ENCODE results near the gene KAT2A. TPM values are rescaled to one million over a fixed set of nuclear protein-coding genes. Genes with fewer than 3 reads are reported as not detected.

KAT2A gene
- total RNA-seq, 1 experiment from 2014 or later, result 44.8 TPM

GRCh38 chr17:42065201-42065600 is 56.0 kb downstream of the KAT2A start:
- Mint-ChIP-seq H3K27me3 (ENCODE audit: low read depth) (no peaks in the 10 kb centered on the region; the same call in 1 of the 2 replicates), H3K9me3 (no peaks in the 10 kb centered on the region), H3K27ac (no peak overlapping the region), H3K4me1 (peaks cover 22% of the 10 kb centered on the region), H3K4me3 (no peak overlapping the region), H3K36me3 (no peaks in the 10 kb centered on the region)
- ChIA-PET CTCF (interaction anchor here (0.5 to 5.2 kb wide), 8 partner anchors 11 to 88 kb away, joined by 3 to 49 read pairs (median 6); partner anchors contain the start of genes HSPB9, KAT2A and ZNF385C), POLR2A (interaction anchor here (1.1 kb wide), 1 partner anchor 48 kb away, joined by 3 read pairs; the partner anchor contains the start of gene DNAJC7)
- DNase-seq (ENCODE audit: low spot score), result no peak
- ATAC-seq, result no peak
- no peak for TF ChIP-seq MYBL2 (CRISPR knock-in tag; IDR thresholded peaks at IDR 0.05)
- no peak for TF ChIP-seq ZBTB43 (CRISPR knock-in tag; IDR thresholded peaks at IDR 0.05)
- TF ChIP-seq ZNF121 (CRISPR knock-in tag; IDR thresholded peaks at IDR 0.05), result no peak
- no peak for TF ChIP-seq ZNF219 (CRISPR knock-in tag; IDR thresholded peaks at IDR 0.05; ENCODE audit: borderline replicate concordance)
- TF ChIP-seq USF1 (CRISPR knock-in tag; IDR thresholded peaks at IDR 0.05), result no peak
- no peak for TF ChIP-seq SMAD4 (CRISPR knock-in tag; IDR thresholded peaks at IDR 0.05)
- TF ChIP-seq TEAD4 (CRISPR knock-in tag; IDR thresholded peaks at IDR 0.05), result no peak
- no peak for TF ChIP-seq ZNF425 (CRISPR knock-in tag; conservative IDR thresholded peaks at IDR 0.05)
- no peak for TF ChIP-seq TCF7 (CRISPR knock-in tag; IDR thresholded peaks at IDR 0.05; ENCODE audit: low read depth)
- TF ChIP-seq STAT6 (CRISPR knock-in tag; conservative IDR thresholded peaks at IDR 0.05; ENCODE audit: low read depth), result no peak
- TF ChIP-seq NR3C1 (CRISPR knock-in tag; conservative IDR thresholded peaks at IDR 0.05; ENCODE audit: low read depth), result no peak
- no peak for TF ChIP-seq NFYB (CRISPR knock-in tag; conservative IDR thresholded peaks at IDR 0.05; ENCODE audit: low read depth)
- no peak for TF ChIP-seq CDX4 (CRISPR knock-in tag; IDR thresholded peaks at IDR 0.05; ENCODE audit: borderline replicate concordance)
- no peak for TF ChIP-seq CREM (CRISPR knock-in tag; IDR thresholded peaks at IDR 0.05)
- no peak for TF ChIP-seq GRHL2 (CRISPR knock-in tag; IDR thresholded peaks at IDR 0.05; ENCODE audit: insufficient replicate concordance, severe bottlenecking)

Other genes with a start within 250 kb of the KAT2A start
- 312 to 350 TPM (median 316 TPM) in 3 replicates for gene ACLY, start 202.4 kb downstream of the KAT2A start, total RNA-seq (2021)
- gene ODAD4, start 190.8 kb downstream of the KAT2A start, total RNA-seq (2021), result 1.2 to 2.1 TPM (median 1.9 TPM) in 3 replicates
- gene CNP, start 154.6 kb downstream of the KAT2A start, total RNA-seq (2021), result 52.5 to 54.2 TPM (median 53.9 TPM) in 3 replicates
- gene DNAJC7, start 103.9 kb downstream of the KAT2A start, total RNA-seq (2021), result 111 to 140 TPM (median 114 TPM) in 3 replicates
- 31.9 to 37.3 TPM (median 36.1 TPM) in 3 replicates for gene NKIRAS2, start 101.3 kb downstream of the KAT2A start, total RNA-seq (2021)
- 1.9 to 2.8 TPM (median 2.5 TPM) in 3 replicates for gene C17orf113, start 70.8 kb downstream of the KAT2A start, total RNA-seq (2021)
- 3.1 to 4.5 TPM (median 3.7 TPM) in 3 replicates for gene ZNF385C, start 22.9 kb downstream of the KAT2A start, total RNA-seq (2021)
- gene DHX58, start 8.7 kb downstream of the KAT2A start, total RNA-seq (2021), result 6.3 to 7.6 TPM (median 7.3 TPM) in 3 replicates
- 0.30 to 0.57 TPM (median 0.46 TPM) in 3 replicates for gene HSPB9, start 1.4 kb upstream of the KAT2A start, total RNA-seq (2021)
- gene RAB5C, start 33.6 kb upstream of the KAT2A start, total RNA-seq (2021), result 74.3 to 84.8 TPM (median 84.1 TPM) in 3 replicates
- 0.24 to 0.46 TPM (median 0.34 TPM) in 3 replicates for gene KCNH4, start 59.8 kb upstream of the KAT2A start, total RNA-seq (2021)
- not detected in 3 replicates for gene HCRT, start 64.1 kb upstream of the KAT2A start, total RNA-seq (2021)
- gene GHDC, start 73.1 kb upstream of the KAT2A start, total RNA-seq (2021), result 7.5 to 11.1 TPM (median 11.1 TPM) in 3 replicates
- gene STAT5B, start 155.0 kb upstream of the KAT2A start, total RNA-seq (2021), result 36.4 to 42.2 TPM (median 37.9 TPM) in 3 replicates
- gene STAT5A, start 167.1 kb upstream of the KAT2A start, total RNA-seq (2021), result 6.6 to 10.9 TPM (median 9.7 TPM) in 3 replicates